GM18907 (cell line): ENCODE results near the gene NTN1.
"Not testable (repeated sequence)": the region's sequence is repeated elsewhere in the genome, so short reads cannot be mapped to it uniquely, and the experiment has no call there.

ENCODE experiments used
- ATAC-seq: cut with Tn5 transposase; IDR thresholded peaks from one replicate; pipeline ENCODE4 v1.9.1; 2021; ENCODE audit warnings: mild to moderate bottlenecking, moderate library complexity; ENCODE audit not compliant: unreplicated experiment

The NTN1 gene

GRCh38 chr17:9241371-9241712 is 220.0 kb downstream of the NTN1 start:
- no peak for ATAC-seq

- no peak for ATAC-seq
Measured at GRCh38 chr17:9241774-9242496, 220.6 kb downstream of the NTN1 start.

- ATAC-seq, result no peak
Measured at GRCh38 chr17:9242497-9242881, 221.2 kb downstream of the NTN1 start.

- ATAC-seq, result no peak
Measured at GRCh38 chr17:9242983-9243382, 221.7 kb downstream of the NTN1 start.

GRCh38 chr17:9244066-9245052 is 223.0 kb downstream of the NTN1 start:
- ATAC-seq, result no peak

GRCh38 chr17:9247401-9247938 is 226.2 kb downstream of the NTN1 start:
- ATAC-seq, result no peak

GRCh38 chr17:9249245-9249953 is 228.1 kb downstream of the NTN1 start:
- no peak for ATAC-seq

GRCh38 chr17:9251273-9251672 is 230.0 kb downstream of the NTN1 start:
- ATAC-seq, result no peak

- no peak for ATAC-seq
Measured at GRCh38 chr17:9253308-9253707, 232.0 kb downstream of the NTN1 start.

GRCh38 chr17:9254841-9255240 is 233.5 kb downstream of the NTN1 start:
- no peak for ATAC-seq

- no peak for ATAC-seq
Measured at GRCh38 chr17:9255833-9256232, 234.5 kb downstream of the NTN1 start.

- ATAC-seq, result no peak
Measured at GRCh38 chr17:9256361-9256750, 235.0 kb downstream of the NTN1 start.

GRCh38 chr17:9256751-9257629 is 235.7 kb downstream of the NTN1 start:
- ATAC-seq, result no peak

- ATAC-seq, result not testable (repeated sequence)
Measured at GRCh38 chr17:9257630-9257965, 236.3 kb downstream of the NTN1 start.

- ATAC-seq, result no peak
Measured at GRCh38 chr17:9258115-9259015, 237.1 kb downstream of the NTN1 start.

- ATAC-seq, result no peak
Measured at GRCh38 chr17:9259419-9259818, 238.1 kb downstream of the NTN1 start.

GRCh38 chr17:9261081-9262012 is 240.0 kb downstream of the NTN1 start:
- no peak for ATAC-seq

GRCh38 chr17:9266031-9266680 is 244.8 kb downstream of the NTN1 start:
- ATAC-seq, result no peak
